ENCODE results near the gene LRRC15. TPM values are rescaled to one million over a fixed set of nuclear protein-coding genes. Genes with fewer than 3 reads are reported as not detected.

The LRRC15 gene
- total RNA-seq, 1 donor: 3.6 TPM

GRCh38 chr3:194329583-194329965 is 40.0 kb downstream of the LRRC15 start:
- no peak overlapping the region for H2AFZ ChIP-seq (ENCODE audit: low read length)
- H3K79me2 ChIP-seq (ENCODE audit: insufficient read depth, low read length): no peaks in the 10 kb centered on the region
- no peaks in the 10 kb centered on the region for H3K9me3 ChIP-seq (ENCODE audit: low read depth, low read length)
- no peaks in the 10 kb centered on the region for H4K20me1 ChIP-seq (ENCODE audit: insufficient read depth, low read length)
- peaks cover 31% of the 10 kb centered on the region for H3K4me1 ChIP-seq (ENCODE audit: insufficient read depth, low read length)
- H3K4me3 ChIP-seq (ENCODE audit: insufficient read depth, low read length): no peak overlapping the region
- no peak overlapping the region for H3K4me2 ChIP-seq (ENCODE audit: insufficient read depth, low read length)
- TF ChIP-seq CTCF (IDR thresholded peaks at IDR 0.05; ENCODE audit: extremely low read depth, low read depth, low read length): no peak
- no peak overlapping the region for H3K27ac ChIP-seq (ENCODE audit: low read depth, low read length)
- no peak for DNase-seq (ENCODE audit: insufficient read length, low spot score, missing footprints)
- no peaks in the 10 kb centered on the region for H3K27me3 ChIP-seq (ENCODE audit: insufficient read depth, low read length)
- H3K36me3 ChIP-seq (ENCODE audit: insufficient read depth, low read length): no peaks in the 10 kb centered on the region

- no peak overlapping the region for H3K27ac ChIP-seq (ENCODE audit: low read depth, low read length)
- peak overlapping the region; percentile 18 for H3K4me3 ChIP-seq (ENCODE audit: insufficient read depth, low read length)
- no peaks in the 10 kb centered on the region for H4K20me1 ChIP-seq (ENCODE audit: insufficient read depth, low read length)
- H3K4me2 ChIP-seq (ENCODE audit: insufficient read depth, low read length): peak overlapping the region; percentile 42
- no peaks in the 10 kb centered on the region for H3K27me3 ChIP-seq (ENCODE audit: insufficient read depth, low read length)
- H3K36me3 ChIP-seq (ENCODE audit: insufficient read depth, low read length): no peaks in the 10 kb centered on the region
- peaks cover 33% of the 10 kb centered on the region for H3K4me1 ChIP-seq (ENCODE audit: insufficient read depth, low read length)
- DNase-seq (ENCODE audit: insufficient read length, low spot score, missing footprints): no peak
- H3K9me3 ChIP-seq (ENCODE audit: low read depth, low read length): no peaks in the 10 kb centered on the region
- H3K79me2 ChIP-seq (ENCODE audit: insufficient read depth, low read length): no peaks in the 10 kb centered on the region
- TF ChIP-seq CTCF (IDR thresholded peaks at IDR 0.05; ENCODE audit: extremely low read depth, low read depth, low read length): no peak
- no peak overlapping the region for H2AFZ ChIP-seq (ENCODE audit: low read length)
Observed at GRCh38 chr3:194328942-194329582, 40.5 kb downstream of the LRRC15 start.

GRCh38 chr3:194328053-194328657 is 41.4 kb downstream of the LRRC15 start:
- TF ChIP-seq CTCF (IDR thresholded peaks at IDR 0.05; ENCODE audit: extremely low read depth, low read depth, low read length): no peak
- H3K4me3 ChIP-seq (ENCODE audit: insufficient read depth, low read length): peak overlapping the region; percentile 10
- DNase-seq (ENCODE audit: insufficient read length, low spot score, missing footprints): peak; percentile 96
- no peaks in the 10 kb centered on the region for H3K9me3 ChIP-seq (ENCODE audit: low read depth, low read length)
- H3K4me2 ChIP-seq (ENCODE audit: insufficient read depth, low read length): peak overlapping the region; percentile 42
- peak overlapping the region; percentile 34 for H2AFZ ChIP-seq (ENCODE audit: low read length)
- H3K36me3 ChIP-seq (ENCODE audit: insufficient read depth, low read length): no peaks in the 10 kb centered on the region
- H4K20me1 ChIP-seq (ENCODE audit: insufficient read depth, low read length): no peaks in the 10 kb centered on the region
- H3K79me2 ChIP-seq (ENCODE audit: insufficient read depth, low read length): no peaks in the 10 kb centered on the region
- no peaks in the 10 kb centered on the region for H3K27me3 ChIP-seq (ENCODE audit: insufficient read depth, low read length)
- peaks cover 30% of the 10 kb centered on the region for H3K4me1 ChIP-seq (ENCODE audit: insufficient read depth, low read length)
- no peak overlapping the region for H3K27ac ChIP-seq (ENCODE audit: low read depth, low read length)

- Histone ChIP-seq H3K27ac (ENCODE audit: low read depth, low read length) (no peak overlapping the region), H3K9me3 (ENCODE audit: low read depth, low read length) (no peaks in the 10 kb centered on the region), H3K79me2 (ENCODE audit: insufficient read depth, low read length) (no peaks in the 10 kb centered on the region), H3K4me3 (ENCODE audit: insufficient read depth, low read length) (no peak overlapping the region), H3K4me1 (ENCODE audit: insufficient read depth, low read length) (peaks cover 28% of the 10 kb centered on the region), H2AFZ (ENCODE audit: low read length) (no peak overlapping the region), H4K20me1 (ENCODE audit: insufficient read depth, low read length) (no peaks in the 10 kb centered on the region), H3K4me2 (ENCODE audit: insufficient read depth, low read length) (no peak overlapping the region), H3K27me3 (ENCODE audit: insufficient read depth, low read length) (no peaks in the 10 kb centered on the region), H3K36me3 (ENCODE audit: insufficient read depth, low read length) (no peaks in the 10 kb centered on the region)
- TF ChIP-seq CTCF (IDR thresholded peaks at IDR 0.05; ENCODE audit: extremely low read depth, low read depth, low read length): no peak
- DNase-seq (ENCODE audit: insufficient read length, low spot score, missing footprints): no peak
Observed at GRCh38 chr3:194327218-194328052, 42.1 kb downstream of the LRRC15 start.
